ENCODE data around the gene GRB10. TPM values are rescaled to one million over a fixed set of nuclear protein-coding genes. Genes with fewer than 3 reads are reported as not detected.

GRB10 gene
- total RNA-seq, 1 donor from 2014 or later: 93.0 TPM

DNA sequence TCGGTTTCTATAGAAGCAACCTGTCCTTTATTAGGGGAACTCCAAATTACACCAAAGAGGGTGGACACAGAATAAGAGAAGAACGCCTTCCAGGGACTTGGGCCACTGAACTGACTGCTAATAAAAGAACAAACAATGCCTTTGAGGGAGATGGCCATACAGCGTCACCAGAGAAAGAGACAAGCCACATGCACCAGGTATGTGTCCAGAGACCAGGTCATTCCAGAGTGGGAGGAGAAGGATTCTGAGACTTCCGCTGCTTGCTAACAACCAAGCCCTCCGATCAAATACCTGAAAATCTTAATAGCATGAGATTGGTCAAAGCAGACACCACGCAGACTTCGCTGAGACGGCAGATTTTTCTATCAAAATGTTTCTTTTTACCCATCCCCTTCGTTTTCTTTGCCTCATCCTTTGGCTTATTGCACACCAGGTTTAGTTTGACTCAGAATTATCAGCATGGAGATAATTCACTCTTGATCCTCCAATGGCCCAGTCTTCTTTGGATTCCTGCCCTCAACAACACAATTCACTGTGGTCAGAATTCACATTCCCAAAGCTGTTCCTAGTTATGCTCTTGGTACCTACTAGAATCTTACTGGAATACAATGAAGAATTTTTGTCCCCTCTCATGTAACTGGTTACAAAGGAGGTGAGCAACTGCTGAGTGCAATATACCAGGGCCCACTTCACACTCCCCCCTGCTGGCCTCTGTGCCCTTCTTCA lies 130.1 kb downstream of the GRB10 start:
- TF ChIP-seq, protein P1, sequence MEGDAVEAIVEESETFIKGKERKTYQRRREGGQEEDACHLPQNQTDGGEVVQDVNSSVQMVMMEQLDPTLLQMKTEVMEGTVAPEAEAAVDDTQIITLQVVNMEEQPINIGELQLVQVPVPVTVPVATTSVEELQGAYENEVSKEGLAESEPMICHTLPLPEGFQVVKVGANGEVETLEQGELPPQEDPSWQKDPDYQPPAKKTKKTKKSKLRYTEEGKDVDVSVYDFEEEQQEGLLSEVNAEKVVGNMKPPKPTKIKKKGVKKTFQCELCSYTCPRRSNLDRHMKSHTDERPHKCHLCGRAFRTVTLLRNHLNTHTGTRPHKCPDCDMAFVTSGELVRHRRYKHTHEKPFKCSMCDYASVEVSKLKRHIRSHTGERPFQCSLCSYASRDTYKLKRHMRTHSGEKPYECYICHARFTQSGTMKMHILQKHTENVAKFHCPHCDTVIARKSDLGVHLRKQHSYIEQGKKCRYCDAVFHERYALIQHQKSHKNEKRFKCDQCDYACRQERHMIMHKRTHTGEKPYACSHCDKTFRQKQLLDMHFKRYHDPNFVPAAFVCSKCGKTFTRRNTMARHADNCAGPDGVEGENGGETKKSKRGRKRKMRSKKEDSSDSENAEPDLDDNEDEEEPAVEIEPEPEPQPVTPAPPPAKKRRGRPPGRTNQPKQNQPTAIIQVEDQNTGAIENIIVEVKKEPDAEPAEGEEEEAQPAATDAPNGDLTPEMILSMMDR (conservative IDR thresholded peaks at IDR 0.05): no peak
- no peaks in the 10 kb centered on the region for H3K9me3 Mint-ChIP-seq
- H3K27ac Mint-ChIP-seq (ENCODE audit: unreplicated experiment): no peak overlapping the region
- peaks cover 16% of the 10 kb centered on the region for H3K36me3 Mint-ChIP-seq (ENCODE audit: low read depth)
- no peak for DNase-seq (ENCODE audit: low read depth, low spot score)
- no peaks in the 10 kb centered on the region for H3K27me3 Mint-ChIP-seq (ENCODE audit: low read depth)
- H3K4me3 Mint-ChIP-seq: no peak overlapping the region
- peaks cover 57% of the 10 kb centered on the region for H3K4me1 Mint-ChIP-seq

DNA sequence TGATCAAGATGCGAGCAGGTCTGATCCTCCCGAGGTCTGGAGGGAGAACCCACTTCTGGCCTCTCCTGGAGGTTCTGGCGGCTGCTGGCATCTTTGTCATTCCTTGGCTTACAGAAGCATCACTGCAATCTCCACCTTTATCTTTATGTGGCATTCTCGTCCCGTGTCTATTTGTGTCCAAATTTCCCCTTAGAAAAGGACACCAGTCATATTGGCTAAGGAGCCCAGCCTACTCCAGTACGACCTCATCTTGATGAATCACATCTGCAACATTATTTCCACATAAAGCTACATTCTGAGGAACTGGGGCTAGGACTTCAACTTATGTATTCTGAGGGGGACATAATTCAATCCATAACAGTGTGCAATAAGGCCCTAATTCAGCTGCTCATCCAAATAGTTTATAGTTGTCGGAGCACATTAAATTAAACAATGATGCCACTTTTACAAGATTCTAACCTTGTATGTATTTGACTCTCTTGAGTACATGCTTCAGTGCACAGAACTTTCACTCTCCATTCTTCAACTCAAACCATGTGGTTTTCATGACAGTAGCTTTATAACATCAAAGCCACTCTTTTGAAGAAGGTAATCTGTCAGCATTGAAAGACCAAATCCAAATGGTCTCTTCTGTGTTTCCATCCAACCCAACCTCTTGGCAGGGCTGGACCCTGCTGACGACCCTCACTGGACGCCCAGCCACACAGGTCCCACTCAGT lies 131.3 kb downstream of the GRB10 start:
- Mint-ChIP-seq H3K4me3 (no peak overlapping the region), H3K36me3 (ENCODE audit: low read depth) (peaks cover 22% of the 10 kb centered on the region), H3K27ac (ENCODE audit: unreplicated experiment) (no peak overlapping the region), H3K4me1 (peaks cover 49% of the 10 kb centered on the region), H3K9me3 (no peaks in the 10 kb centered on the region), H3K27me3 (ENCODE audit: low read depth) (no peaks in the 10 kb centered on the region)
- TF ChIP-seq, protein P1 (conservative IDR thresholded peaks at IDR 0.05): no peak
- DNase-seq (ENCODE audit: low read depth, low spot score): no peak

DNA sequence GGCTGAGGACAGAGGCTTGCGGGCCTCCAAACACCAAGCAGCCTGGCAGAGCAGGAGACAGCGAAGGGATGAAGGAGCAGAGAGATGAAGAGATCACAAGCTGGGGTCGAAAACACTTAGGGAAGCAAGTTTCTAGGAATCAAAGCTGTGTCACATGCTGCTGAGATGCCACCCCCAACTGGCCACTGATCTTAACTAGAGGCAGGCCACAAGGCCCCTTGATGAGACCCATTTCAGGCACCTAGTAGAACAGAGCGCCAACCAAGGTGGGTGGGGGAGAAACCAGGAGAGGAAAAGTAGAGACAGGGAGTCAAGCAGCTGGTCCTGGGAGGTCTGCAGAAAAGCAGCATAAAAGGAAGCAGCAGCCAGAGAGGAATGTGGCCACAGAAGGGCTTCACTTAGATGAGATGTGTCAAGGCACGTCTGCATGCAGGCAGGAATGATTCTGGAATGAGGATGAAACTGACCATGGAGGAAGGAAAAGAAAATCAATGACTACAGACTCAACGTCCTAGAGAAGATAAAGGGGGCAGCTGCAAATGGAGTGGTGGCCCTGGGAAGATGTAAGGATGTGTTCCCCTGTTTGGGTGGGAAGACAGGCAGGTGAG lies 132.5 kb downstream of the GRB10 start:
- peaks cover 37% of the 10 kb centered on the region for H3K4me1 Mint-ChIP-seq
- H3K27me3 Mint-ChIP-seq (ENCODE audit: low read depth): no peaks in the 10 kb centered on the region
- no peak for DNase-seq (ENCODE audit: low read depth, low spot score)
- no peak overlapping the region for H3K4me3 Mint-ChIP-seq
- peaks cover 25% of the 10 kb centered on the region for H3K36me3 Mint-ChIP-seq (ENCODE audit: low read depth)
- H3K9me3 Mint-ChIP-seq: no peaks in the 10 kb centered on the region
- peak overlapping the region; percentile 64 for H3K27ac Mint-ChIP-seq (ENCODE audit: unreplicated experiment)
- TF ChIP-seq, protein P1 (conservative IDR thresholded peaks at IDR 0.05): no peak

DNA sequence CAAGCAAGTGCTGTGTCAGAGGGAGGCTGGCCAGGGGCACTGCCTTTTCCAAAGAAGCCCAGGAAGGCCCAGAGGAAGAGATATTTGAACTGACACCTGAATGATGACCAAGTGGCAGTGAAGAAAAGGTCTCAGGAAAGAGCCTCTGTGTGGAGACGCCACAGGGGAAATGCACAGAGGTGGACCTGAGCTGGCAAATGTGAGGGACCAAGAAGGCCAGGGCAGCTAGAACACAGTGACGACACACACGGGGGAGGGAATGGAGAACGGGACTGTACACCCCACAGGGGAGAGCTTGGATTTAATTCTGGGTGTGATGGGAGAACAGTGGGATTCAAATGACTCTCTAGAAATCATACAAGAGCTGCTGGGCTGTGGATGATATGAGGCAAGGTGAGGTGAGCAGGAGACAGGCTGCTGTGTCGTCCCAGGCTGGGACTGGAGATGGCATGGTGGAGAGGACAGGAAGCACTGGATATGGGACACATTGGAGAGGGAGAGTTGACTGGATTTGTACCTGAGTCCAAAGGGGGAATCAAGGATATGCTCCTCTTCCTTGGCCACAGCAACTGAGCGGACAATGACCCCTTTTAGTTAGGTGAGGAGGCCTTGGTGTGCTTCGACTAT lies 133.3 kb downstream of the GRB10 start:
- H3K27ac Mint-ChIP-seq (ENCODE audit: unreplicated experiment): peak overlapping the region; percentile 54

More for the DNA sequence above, 133.3 kb downstream of the GRB10 start:
- TF ChIP-seq, protein P1 (conservative IDR thresholded peaks at IDR 0.05): no peak
- peaks cover 27% of the 10 kb centered on the region for H3K36me3 Mint-ChIP-seq (ENCODE audit: low read depth)
- H3K4me3 Mint-ChIP-seq: no peak overlapping the region
- DNase-seq (ENCODE audit: low read depth, low spot score): no peak
- H3K27me3 Mint-ChIP-seq (ENCODE audit: low read depth): no peaks in the 10 kb centered on the region
- no peaks in the 10 kb centered on the region for H3K9me3 Mint-ChIP-seq
- H3K4me1 Mint-ChIP-seq: peaks cover 33% of the 10 kb centered on the region

All from neural crest cell (in vitro differentiated cells).